CD14-positive monocyte (primary cell): ENCODE data around the gene TDRD9. TPM values are rescaled to one million over a fixed set of nuclear protein-coding genes. Genes with fewer than 3 reads are reported as not detected.

Experiments used
- DNase-seq, 3 donors: peaks; one replicate each; pipeline ENCODE4 v3.0.0-alpha.2; 2011 to 2022
- H2AFZ ChIP-seq: 2 replicates; pipeline ENCODE4 v1.6.0; 2012; ENCODE audit warnings: mild to moderate bottlenecking, low read depth, low read length, inconsistent platforms; ENCODE audit not compliant: insufficient read depth, poor library complexity, severe bottlenecking
- H3K27ac ChIP-seq, 2 donors: 1 replicate in 1 of 2; 2 replicates in 1 of 2; pipeline ENCODE4 v1.5.1; 2012 to 2013; ENCODE audit warnings: low read length in 2 of 2, control low read depth in 1 of 2, inconsistent platforms in 1 of 2, low read depth in 1 of 2, mild to moderate bottlenecking in 1 of 2
- H3K27me3 ChIP-seq, 2 donors: one replicate each; pipeline versions ENCODE4 v1.6.0 to v1.6.1; 2011 to 2013; ENCODE audit warnings: low read length in 2 of 2; ENCODE audit not compliant: control insufficient read depth in 2 of 2, insufficient read depth in 2 of 2
- H3K36me3 ChIP-seq, 2 donors: replicated peaks in 1 of 2; 1 replicate in 1 of 2; 2 replicates in 1 of 2; pipeline versions ENCODE4 v1.5.1 to v1.6.1; 2012 to 2013; ENCODE audit warnings: low read length in 2 of 2, control low read depth in 1 of 2, inconsistent platforms in 1 of 2, mild to moderate bottlenecking in 1 of 2; ENCODE audit not compliant: insufficient read depth in 2 of 2, control insufficient read depth in 1 of 2
- H3K4me1 ChIP-seq, 2 donors: 1 replicate in 1 of 2; 2 replicates in 1 of 2; pipeline versions ENCODE4 v1.5.1 to v1.6.1; 2012 to 2013; ENCODE audit warnings: low read length in 2 of 2, control low read depth in 1 of 2, inconsistent platforms in 1 of 2, mild to moderate bottlenecking in 1 of 2, moderate library complexity in 1 of 2; ENCODE audit not compliant: insufficient read depth in 2 of 2, control insufficient read depth in 1 of 2
- H3K4me2 ChIP-seq: replicated peaks from 2 replicates; pipeline ENCODE3; 2012; ENCODE audit warnings: low read length, moderate library complexity, mild to moderate bottlenecking; ENCODE audit not compliant: poor library complexity, severe bottlenecking; ENCODE audit errors: extremely low read depth
- H3K4me3 ChIP-seq, 3 experiments: fragments of 200-600 bp in 1 of 3; sonication (generic) in 1 of 3; replicated peaks in 1 of 3; 1 replicate in 2 of 3; 2 replicates in 1 of 3; pipeline ENCODE4 v1.5.1; 2011 to 2013; ENCODE audit warnings: low read length in 3 of 3, mild to moderate bottlenecking in 3 of 3, control low read depth in 2 of 3, low read depth in 2 of 3, inconsistent platforms in 1 of 3, moderate library complexity in 1 of 3
- H3K79me2 ChIP-seq: 2 replicates; pipeline ENCODE4 v1.6.0; 2012; ENCODE audit warnings: mild to moderate bottlenecking, control low read depth, inconsistent platforms, low read length, moderate library complexity; ENCODE audit not compliant: insufficient read depth
- H3K9ac ChIP-seq: 2 replicates; pipeline ENCODE4 v1.6.0; 2017; ENCODE audit warnings: low read length, mild to moderate bottlenecking; ENCODE audit not compliant: insufficient read depth, poor library complexity, severe bottlenecking
- H3K9me3 ChIP-seq, 2 donors: replicated peaks in 1 of 2; 1 replicate in 1 of 2; 2 replicates in 1 of 2; pipeline versions ENCODE4 v1.5.1 to v1.6.1; 2012 to 2013; ENCODE audit warnings: low read length in 2 of 2, control low read depth in 1 of 2; ENCODE audit not compliant: control insufficient read depth in 1 of 2, insufficient read depth in 1 of 2
- H4K20me1 ChIP-seq: 2 replicates; pipeline ENCODE4 v1.6.0; 2012; ENCODE audit warnings: mild to moderate bottlenecking, low read length, control low read depth, moderate library complexity; ENCODE audit not compliant: insufficient read depth
- H3K27ac Mint-ChIP-seq, 7 donors: one replicate each; pipeline ENCODE4 v1.8.0; 2020; ENCODE audit warnings: mild to moderate bottlenecking in 7 of 7, mixed read lengths in 7 of 7, moderate library complexity in 6 of 7, inconsistent platforms in 2 of 7
- H3K27me3 Mint-ChIP-seq, 3 donors: one replicate each; pipeline ENCODE4 v1.8.0; 2021 to 2022; ENCODE audit warnings: low read depth in 3 of 3, mild to moderate bottlenecking in 3 of 3, mixed read lengths in 3 of 3, moderate library complexity in 3 of 3, inconsistent platforms in 1 of 3
- H3K36me3 Mint-ChIP-seq, 2 donors: one replicate each; pipeline ENCODE4 v1.8.0; 2020; ENCODE audit warnings: mixed read lengths in 2 of 2, inconsistent platforms in 1 of 2, mild to moderate bottlenecking in 1 of 2
- H3K4me1 Mint-ChIP-seq: one replicate; pipeline ENCODE4 v1.8.0; 2020; ENCODE audit warnings: mild to moderate bottlenecking, mixed read lengths
- H3K4me3 Mint-ChIP-seq, 2 donors: one replicate each; pipeline ENCODE4 v1.8.0; 2020; ENCODE audit warnings: mild to moderate bottlenecking in 2 of 2, mixed read lengths in 2 of 2, moderate library complexity in 1 of 2
- H3K9me3 Mint-ChIP-seq, 7 donors: one replicate each; pipeline ENCODE4 v1.8.0; 2020 to 2022; ENCODE audit warnings: mixed read lengths in 7 of 7, mild to moderate bottlenecking in 6 of 7, moderate library complexity in 6 of 7, inconsistent platforms in 2 of 7
- WGBS: methylation state at CpG from one replicate; pipeline ENCODE4 v1.1.5; 2013; ENCODE audit warnings: missing lambda C conversion rate; ENCODE audit not compliant: insufficient coverage; 5-methylcytosine and 5-hydroxymethylcytosine counted together
- intact Hi-C, 2 donors: fragments of 100-400 bp; cut with micrococcal nuclease; formaldehyde crosslinking; loops; one replicate each; pipeline versions ENCODE4 v1.15.0 to v1.15.1; 2023
- polyA plus RNA-seq, 3 donors: library from polyadenylated mRNA; depleted of rRNA in 1 of 3; unstranded in 2 of 3; stranded (reverse) in 1 of 3; fragments of 300-500 nt in 2 of 3; fragments of >200 nt in 1 of 3; fragmentation: Illumina TruSeq in 2 of 3; gene quantifications; 1 replicate in 2 of 3; 2 replicates in 1 of 3; pipeline ENCODE4 v1.2.3, GENCODE V29; 2012 to 2021
- TF ChIP-seq, protein P1 (sequence below): fragments of 200-600 bp; IDR thresholded peaks from one replicate; pipeline ENCODE4 v1.8.0; 2022; ENCODE audit warnings: antibody characterized with exemption, mild to moderate bottlenecking

The TDRD9 gene
- polyA plus RNA-seq, 3 donors: 7.6 to 12.1 (median 11.8) TPM

- H3K79me2 ChIP-seq: no peaks in the 10 kb centered on the region
- H3K27ac ChIP-seq: peak overlapping the region; percentile 68 to 74
- H4K20me1 ChIP-seq: no peaks in the 10 kb centered on the region
- Mint-ChIP-seq H3K27me3 (peaks cover 0 to 5% (median 3%) of the 10 kb centered on the region in 3 donors), H3K9me3 (peaks cover 0 to 5% (median 3%) of the 10 kb centered on the region in 7 donors), H3K4me1 (peaks cover 42% of the 10 kb centered on the region), H3K36me3 (peaks cover 19 to 25% of the 10 kb centered on the region in 2 donors), H3K27ac (peak overlapping the region; percentile 91 to 99 (median 95)), H3K4me3 (peak overlapping the region; percentile 60 to 68)
- peak; percentile 55 to 82 (median 71) for DNase-seq
- no peaks in the 10 kb centered on the region for H3K9me3 ChIP-seq
- intact Hi-C loops: no loop called here
- TF ChIP-seq, protein P1, sequence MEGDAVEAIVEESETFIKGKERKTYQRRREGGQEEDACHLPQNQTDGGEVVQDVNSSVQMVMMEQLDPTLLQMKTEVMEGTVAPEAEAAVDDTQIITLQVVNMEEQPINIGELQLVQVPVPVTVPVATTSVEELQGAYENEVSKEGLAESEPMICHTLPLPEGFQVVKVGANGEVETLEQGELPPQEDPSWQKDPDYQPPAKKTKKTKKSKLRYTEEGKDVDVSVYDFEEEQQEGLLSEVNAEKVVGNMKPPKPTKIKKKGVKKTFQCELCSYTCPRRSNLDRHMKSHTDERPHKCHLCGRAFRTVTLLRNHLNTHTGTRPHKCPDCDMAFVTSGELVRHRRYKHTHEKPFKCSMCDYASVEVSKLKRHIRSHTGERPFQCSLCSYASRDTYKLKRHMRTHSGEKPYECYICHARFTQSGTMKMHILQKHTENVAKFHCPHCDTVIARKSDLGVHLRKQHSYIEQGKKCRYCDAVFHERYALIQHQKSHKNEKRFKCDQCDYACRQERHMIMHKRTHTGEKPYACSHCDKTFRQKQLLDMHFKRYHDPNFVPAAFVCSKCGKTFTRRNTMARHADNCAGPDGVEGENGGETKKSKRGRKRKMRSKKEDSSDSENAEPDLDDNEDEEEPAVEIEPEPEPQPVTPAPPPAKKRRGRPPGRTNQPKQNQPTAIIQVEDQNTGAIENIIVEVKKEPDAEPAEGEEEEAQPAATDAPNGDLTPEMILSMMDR: no peak
- H2AFZ ChIP-seq: no peak overlapping the region
- H3K27me3 ChIP-seq: no peaks in the 10 kb centered on the region
- H3K9ac ChIP-seq: no peak overlapping the region
- no peaks in the 10 kb centered on the region for H3K36me3 ChIP-seq
- peaks cover 25 to 31% of the 10 kb centered on the region in 2 donors for H3K4me1 ChIP-seq
- WGBS: 90% methylated on average over 2 of the region's 5 CpGs
- peak overlapping the region; percentile 49 for H3K4me2 ChIP-seq
- peak overlapping the region in 1 of 3 experiments; percentile 36 for H3K4me3 ChIP-seq
Measured at GRCh38 chr14:103949131-103949790, 21.0 kb downstream of the TDRD9 start.

DNA sequence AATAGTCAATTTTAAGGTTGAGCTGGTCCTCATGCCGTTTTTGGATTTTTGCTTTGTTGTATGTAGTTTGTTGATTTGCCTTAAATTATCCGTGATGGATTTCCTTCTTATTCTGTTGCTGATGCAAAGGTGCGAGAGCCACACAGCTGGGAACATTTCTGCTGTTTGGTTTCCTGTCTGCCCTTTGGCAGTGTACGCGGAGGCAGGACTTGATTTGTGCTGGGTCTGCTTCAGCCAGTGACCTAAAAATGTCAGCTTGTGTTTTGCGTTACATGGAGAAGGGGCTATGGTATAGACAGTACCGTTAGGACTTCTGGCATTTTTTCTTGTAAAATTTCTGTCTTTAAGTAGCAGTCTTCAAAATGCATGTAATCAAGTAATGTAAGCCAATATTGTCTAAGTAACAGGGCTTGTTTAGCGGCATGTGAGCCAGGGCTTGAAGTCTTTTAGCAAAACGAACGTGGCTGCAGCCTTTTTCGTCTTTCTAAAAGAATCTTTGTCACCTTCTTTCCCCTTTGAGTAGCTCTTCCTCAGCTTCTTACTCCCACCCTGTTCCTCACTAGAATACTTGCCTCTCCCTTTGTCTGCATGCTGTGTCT lies 32.3 kb downstream of the TDRD9 start:
- TF ChIP-seq, protein P1: no peak
- no peaks in the 10 kb centered on the region for H3K79me2 ChIP-seq
- no peaks in the 10 kb centered on the region for H4K20me1 ChIP-seq
- peaks cover 0 to 23% of the 10 kb centered on the region in 2 donors for H3K36me3 ChIP-seq
- no peak overlapping the region for H3K4me3 ChIP-seq
- H3K4me2 ChIP-seq: no peak overlapping the region
- H3K4me3 Mint-ChIP-seq: no peak overlapping the region
- H3K9me3 Mint-ChIP-seq: peaks cover 0 to 1% (median 0%) of the 10 kb centered on the region in 7 donors
- no peak for DNase-seq
- no peak overlapping the region for H3K27ac ChIP-seq
- no peak overlapping the region for H3K9ac ChIP-seq
- no peaks in the 10 kb centered on the region for H3K4me1 ChIP-seq
- peaks cover 20 to 42% of the 10 kb centered on the region in 2 donors for H3K36me3 Mint-ChIP-seq
- peaks cover 8% of the 10 kb centered on the region for H3K4me1 Mint-ChIP-seq
- H3K27ac Mint-ChIP-seq: no peak overlapping the region
- intact Hi-C loops: no loop called here
- no peaks in the 10 kb centered on the region for H3K27me3 ChIP-seq
- H3K27me3 Mint-ChIP-seq: peaks cover 0 to 5% (median under 1%) of the 10 kb centered on the region in 3 donors
- no peaks in the 10 kb centered on the region for H3K9me3 ChIP-seq
- WGBS: 48% methylated on average over 9 of the region's 11 CpGs
- H2AFZ ChIP-seq: no peak overlapping the region
